Measurements from ENCODE around the gene SIL1. TPM values are rescaled to one million over a fixed set of nuclear protein-coding genes. Genes with fewer than 3 reads are reported as not detected.

SIL1 gene
- total and polyA plus RNA-seq, 2 of the 4 experiments (the other 2 are of a cell fraction) = 56.1 to 66.0 TPM

DNA sequence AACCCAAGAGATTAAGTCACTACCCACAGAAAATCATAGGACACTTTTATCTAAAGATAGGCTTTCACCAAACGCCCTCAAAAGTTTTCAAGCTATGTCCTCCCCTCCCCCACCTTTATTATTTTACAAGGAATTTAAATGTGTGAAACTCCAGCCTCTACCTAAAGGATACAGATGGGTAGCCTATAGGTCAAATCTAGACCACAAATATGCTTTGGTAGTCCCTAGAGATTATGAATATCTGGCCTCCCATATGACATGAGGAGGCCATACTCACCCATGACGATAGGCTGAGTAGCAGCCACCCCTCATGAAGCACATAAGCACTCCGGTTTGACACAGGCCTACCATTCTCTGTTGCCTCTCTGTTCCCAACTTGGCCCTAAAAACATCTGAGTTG, 11.9 kb downstream of the SIL1 start:
- H3K27ac ChIP-seq (ENCODE audit: insufficient read depth, low read length) = peak overlapping the region; percentile 97; the same call in 1 of the 2 replicates
- no peak overlapping the region for H3K4me2 ChIP-seq (ENCODE audit: low read depth, low read length)
- dilution Hi-C loops (cut with HindIII; ENCODE audit: low sequenced_read_pairs, unreplicated experiment) (no loop called here), intact Hi-C loops (cut with micrococcal nuclease) (loop anchor here (5.0 kb wide), 1 partner anchor 39 kb away; no protein-coding TSS in a partner anchor), in situ Hi-C loops (cut with MboI; ENCODE audit: low sequenced_read_pairs) (no loop called here)
- peaks cover 16% of the 10 kb centered on the region for H3K9me1 ChIP-seq (ENCODE audit: insufficient read depth, low read length)
- peak overlapping the region; percentile 97 for H4K5ac ChIP-seq (ENCODE audit: low read depth, low read length)
- peak overlapping the region; percentile 89 for H3K18ac ChIP-seq (ENCODE audit: low read depth, low read length)
- CTCF ChIA-PET = no interaction called here
- peak overlapping the region; percentile 72 for H2BK20ac ChIP-seq (ENCODE audit: low read depth, low read length)
- no peaks in the 10 kb centered on the region for H3K9me3 ChIP-seq (ENCODE audit: control insufficient read depth, insufficient read depth, low read length)
- no peaks in the 10 kb centered on the region for H3K27me3 ChIP-seq (ENCODE audit: control insufficient read depth, insufficient read depth, low read length)
- peak overlapping the region; percentile 73 for H2BK5ac ChIP-seq (ENCODE audit: low read depth, low read length, poor library complexity, severe bottlenecking)
- POLR2A ChIA-PET (ENCODE audit: unreplicated experiment) = no interaction called here
- no peaks in the 10 kb centered on the region for H3K36me3 ChIP-seq (ENCODE audit: control insufficient read depth, insufficient read depth, low read length)
- H3K4ac ChIP-seq (ENCODE audit: low read depth, low read length) = peak overlapping the region; percentile 71
- peak overlapping the region; percentile 81 for H3K14ac ChIP-seq (replicated peaks; ENCODE audit: low read depth, low read length)
- no TSS peak for BruUV-seq (replicated peaks)
- ATAC-seq (ENCODE audit: low read depth) = no peak
- WGBS, 2 experiments (ENCODE audit: extremely low coverage in 2 of 2, insufficient read length in 1 of 2) = no CpG with 5 or more reads among the region's 3 CpGs
- H2AFZ ChIP-seq (replicated peaks; ENCODE audit: low read length, poor library complexity) = no peak overlapping the region
- no peak for DNase-seq
- peak overlapping the region; percentile 89; the same call in 1 of the 2 replicates for H3K23ac ChIP-seq (ENCODE audit: low read depth, low read length)
- H2BK120ac ChIP-seq (ENCODE audit: low read depth, low read length) = peak overlapping the region; percentile 59
- no peak overlapping the region for H3K4me3 ChIP-seq (ENCODE audit: insufficient read depth, low read depth, low read length)
- H3K56ac ChIP-seq (ENCODE audit: extremely low read depth, insufficient read depth, low read length) = no peak overlapping the region
- H4K20me1 ChIP-seq (ENCODE audit: insufficient read depth, low read length) = 0 out of 2 replicates have a peak, but pooled peaks cover under 1% of the 10 kb centered on the region
- H4K91ac ChIP-seq (ENCODE audit: insufficient read depth, low read depth, low read length) = peak overlapping the region; percentile 62
- H3K9ac ChIP-seq (ENCODE audit: low read depth, low read length) = peak overlapping the region; percentile 28; the same call in 1 of the 2 replicates
- H2AK5ac ChIP-seq (ENCODE audit: low read depth, low read length) = peak overlapping the region; percentile 72; the same call in 1 of the 2 replicates
- peak overlapping the region; percentile 35; the same call in 2 of the 3 replicates for H2BK15ac ChIP-seq (ENCODE audit: low read depth, low read length)
- TF ChIP-seq MXI1 (IDR thresholded peaks at IDR 0.05; ENCODE audit: borderline replicate concordance, low read depth, low read length) = no peak
- TF ChIP-seq RFX5 (IDR thresholded peaks at IDR 0.05; ENCODE audit: low read depth, low read length) = no peak
- no peak for TF ChIP-seq NFE2L2 (IDR thresholded peaks at IDR 0.05; ENCODE audit: low read depth, low read length)
- TF ChIP-seq CTCF (conservative IDR thresholded peaks at IDR 0.05; ENCODE audit: low read depth, low read length) = no peak
- no peak for TF ChIP-seq RAD21 (IDR thresholded peaks at IDR 0.05; ENCODE audit: low read length)
- TF ChIP-seq, protein P1, sequence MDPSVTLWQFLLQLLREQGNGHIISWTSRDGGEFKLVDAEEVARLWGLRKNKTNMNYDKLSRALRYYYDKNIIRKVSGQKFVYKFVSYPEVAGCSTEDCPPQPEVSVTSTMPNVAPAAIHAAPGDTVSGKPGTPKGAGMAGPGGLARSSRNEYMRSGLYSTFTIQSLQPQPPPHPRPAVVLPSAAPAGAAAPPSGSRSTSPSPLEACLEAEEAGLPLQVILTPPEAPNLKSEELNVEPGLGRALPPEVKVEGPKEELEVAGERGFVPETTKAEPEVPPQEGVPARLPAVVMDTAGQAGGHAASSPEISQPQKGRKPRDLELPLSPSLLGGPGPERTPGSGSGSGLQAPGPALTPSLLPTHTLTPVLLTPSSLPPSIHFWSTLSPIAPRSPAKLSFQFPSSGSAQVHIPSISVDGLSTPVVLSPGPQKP (IDR thresholded peaks at IDR 0.05; ENCODE audit: borderline replicate concordance, low read depth, low read length) = no peak
- no peak for TF ChIP-seq POLR2A (IDR thresholded peaks at IDR 0.05; ENCODE audit: low read depth, low read length)
- TF ChIP-seq USF2 (IDR thresholded peaks at IDR 0.05; ENCODE audit: low read depth, low read length) = no peak
- no peak for TF ChIP-seq FOS (IDR thresholded peaks at IDR 0.05; ENCODE audit: low read depth, low read length)
- H3K4me1 ChIP-seq (ENCODE audit: control insufficient read depth, insufficient read depth, low read length) = peaks cover 30% of the 10 kb centered on the region
- peaks cover 22 to 66% of the 10 kb centered on the region in 2 experiments for H3K79me1 ChIP-seq (ENCODE audit: low read depth in 1 of 2, low read length in 2 of 2)
- no peak overlapping the region for H2AK9ac ChIP-seq (replicated peaks; ENCODE audit: low read depth, low read length, poor library complexity)
- H4K8ac ChIP-seq (ENCODE audit: low read depth in 2 of 2, low read length in 2 of 2) = peak overlapping the region; percentile 56 to 81; a peak in 3 of 4 replicates
